ENCODE measurements around the gene TTLL7.

Gene TTLL7

DNA sequence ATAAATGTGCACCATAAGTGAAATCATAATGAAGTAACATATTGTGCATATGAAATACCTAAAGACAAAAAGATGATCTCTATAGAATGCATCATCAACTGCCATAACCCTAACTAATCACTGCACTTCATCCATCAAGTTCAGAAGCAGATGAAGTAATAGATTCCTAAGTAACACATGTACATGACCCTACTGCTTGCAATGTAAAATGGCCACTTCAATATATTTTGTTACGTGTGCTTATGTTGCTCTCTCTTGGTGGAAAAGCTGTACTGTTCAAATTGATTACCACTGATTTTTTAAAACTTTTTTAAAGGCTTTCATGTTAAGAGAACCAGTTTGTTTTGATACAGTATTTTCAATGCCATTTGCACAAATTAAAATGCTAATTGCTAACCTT lies 141.8 kb downstream of the TTLL7 start:
- DNase-seq (ENCODE audit: extremely low read depth, low read depth) = peak; percentile 10
- TF ChIP-seq, protein P1, sequence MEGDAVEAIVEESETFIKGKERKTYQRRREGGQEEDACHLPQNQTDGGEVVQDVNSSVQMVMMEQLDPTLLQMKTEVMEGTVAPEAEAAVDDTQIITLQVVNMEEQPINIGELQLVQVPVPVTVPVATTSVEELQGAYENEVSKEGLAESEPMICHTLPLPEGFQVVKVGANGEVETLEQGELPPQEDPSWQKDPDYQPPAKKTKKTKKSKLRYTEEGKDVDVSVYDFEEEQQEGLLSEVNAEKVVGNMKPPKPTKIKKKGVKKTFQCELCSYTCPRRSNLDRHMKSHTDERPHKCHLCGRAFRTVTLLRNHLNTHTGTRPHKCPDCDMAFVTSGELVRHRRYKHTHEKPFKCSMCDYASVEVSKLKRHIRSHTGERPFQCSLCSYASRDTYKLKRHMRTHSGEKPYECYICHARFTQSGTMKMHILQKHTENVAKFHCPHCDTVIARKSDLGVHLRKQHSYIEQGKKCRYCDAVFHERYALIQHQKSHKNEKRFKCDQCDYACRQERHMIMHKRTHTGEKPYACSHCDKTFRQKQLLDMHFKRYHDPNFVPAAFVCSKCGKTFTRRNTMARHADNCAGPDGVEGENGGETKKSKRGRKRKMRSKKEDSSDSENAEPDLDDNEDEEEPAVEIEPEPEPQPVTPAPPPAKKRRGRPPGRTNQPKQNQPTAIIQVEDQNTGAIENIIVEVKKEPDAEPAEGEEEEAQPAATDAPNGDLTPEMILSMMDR (IDR thresholded peaks at IDR 0.05; ENCODE audit: low read depth, low read length) = peak; percentile 47

DNA sequence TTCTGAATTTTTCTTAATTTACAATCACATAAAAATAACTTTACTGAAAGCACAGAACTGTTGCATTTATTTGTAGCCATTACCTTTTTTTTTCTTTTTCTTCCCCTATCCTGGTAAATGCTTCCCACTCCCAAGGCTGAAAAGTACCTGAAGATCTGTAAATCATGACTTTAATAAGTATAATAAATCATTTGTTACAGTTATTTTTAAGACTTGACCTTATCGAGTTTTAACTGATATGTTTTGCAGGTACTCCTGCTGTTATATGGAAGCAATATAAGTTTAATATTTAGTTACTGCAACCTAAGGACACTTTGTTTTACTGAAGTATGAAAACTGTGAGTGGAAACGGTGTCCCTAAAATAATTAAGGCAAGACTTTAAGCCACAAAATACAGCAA lies 142.6 kb downstream of the TTLL7 start:
- no peak for DNase-seq (ENCODE audit: extremely low read depth, low read depth)
- TF ChIP-seq, protein P1 (IDR thresholded peaks at IDR 0.05; ENCODE audit: low read depth, low read length) = no peak

DNA sequence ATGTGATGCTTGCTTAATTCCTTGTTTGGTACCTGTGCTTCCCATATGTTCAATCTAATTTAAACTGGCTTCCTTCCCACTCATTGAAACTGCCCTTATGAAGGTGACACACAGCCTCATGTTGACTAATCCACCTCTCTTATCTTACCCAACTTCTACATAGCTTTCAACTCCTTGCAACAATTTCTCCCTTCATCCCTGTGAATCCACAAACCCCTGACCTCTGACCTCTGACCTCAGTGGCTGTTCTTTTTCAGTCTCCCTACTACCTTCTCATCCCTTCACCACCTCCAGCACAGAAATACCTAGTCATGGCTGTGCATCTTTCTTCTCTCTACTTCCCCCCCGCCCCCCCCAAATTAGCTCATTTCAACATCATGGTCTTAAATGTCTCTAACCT lies 144.5 kb downstream of the TTLL7 start:
- TF ChIP-seq, protein P1 (IDR thresholded peaks at IDR 0.05; ENCODE audit: low read depth, low read length) = no peak
- no peak for DNase-seq (ENCODE audit: extremely low read depth, low read depth)

DNA sequence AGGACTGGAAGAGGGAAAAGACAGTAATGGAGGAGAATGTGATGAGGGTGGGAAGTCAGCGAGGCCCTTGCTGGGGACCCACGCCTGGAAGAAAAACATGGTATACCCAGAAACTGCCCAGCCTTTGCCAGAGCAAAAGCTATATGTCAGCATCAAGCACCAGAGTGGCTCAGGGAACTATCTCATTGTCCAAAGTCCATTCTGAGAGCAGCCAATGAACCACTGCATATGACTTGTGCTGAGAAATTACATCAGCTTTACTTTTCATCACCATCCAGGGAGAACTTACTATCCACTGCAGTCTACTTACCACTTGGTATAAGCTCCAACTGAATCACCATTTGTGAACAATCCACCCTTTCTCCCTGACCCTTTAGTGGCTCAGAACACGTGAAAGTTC lies 148.1 kb downstream of the TTLL7 start:
- no peak for DNase-seq (ENCODE audit: extremely low read depth, low read depth)
- TF ChIP-seq, protein P1 (IDR thresholded peaks at IDR 0.05; ENCODE audit: low read depth, low read length) = no peak

DNA sequence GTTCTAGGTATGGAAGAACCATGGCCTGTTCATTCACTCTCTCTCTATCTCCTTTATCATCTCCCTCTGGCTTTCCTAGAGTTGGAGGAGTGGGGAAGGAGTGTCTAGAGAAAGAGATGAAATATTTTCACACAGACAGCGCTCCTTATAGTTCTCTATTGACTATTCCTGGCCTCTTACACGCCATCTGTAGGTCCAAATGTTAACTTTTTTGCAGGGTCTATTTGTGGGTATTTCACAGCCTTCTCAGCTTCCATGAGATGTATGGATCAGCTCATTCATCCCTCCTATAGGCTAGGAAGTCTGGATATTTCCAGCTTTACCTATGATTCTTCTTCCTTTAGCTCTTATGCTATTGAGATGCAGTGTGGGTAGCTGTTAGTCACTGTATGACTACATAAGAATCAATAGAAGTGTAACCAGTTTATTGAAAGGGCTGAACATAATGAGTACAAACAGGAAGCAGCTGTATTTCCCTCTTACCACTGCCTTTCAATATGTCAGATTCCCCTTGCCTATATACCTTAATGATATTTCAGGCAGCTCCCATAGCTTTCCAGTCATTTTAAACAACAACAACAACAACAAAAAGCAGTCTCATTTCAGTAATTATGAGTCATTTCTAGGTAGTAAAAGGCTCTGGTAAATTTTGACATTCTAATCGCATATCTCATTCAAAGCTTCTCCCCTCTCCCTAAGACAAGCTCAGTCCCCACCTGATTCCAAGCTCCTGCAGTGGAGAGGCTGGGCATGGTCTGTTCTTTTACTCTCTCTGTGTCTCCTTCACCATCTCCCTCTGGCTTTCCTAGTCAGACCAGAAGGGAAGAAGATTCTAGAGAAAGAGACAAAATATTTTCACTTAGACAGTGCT lies 149.5 kb downstream of the TTLL7 start:
- DNase-seq (ENCODE audit: extremely low read depth, low read depth) = no peak
- TF ChIP-seq, protein P1 (IDR thresholded peaks at IDR 0.05; ENCODE audit: low read depth, low read length) = no peak

DNA sequence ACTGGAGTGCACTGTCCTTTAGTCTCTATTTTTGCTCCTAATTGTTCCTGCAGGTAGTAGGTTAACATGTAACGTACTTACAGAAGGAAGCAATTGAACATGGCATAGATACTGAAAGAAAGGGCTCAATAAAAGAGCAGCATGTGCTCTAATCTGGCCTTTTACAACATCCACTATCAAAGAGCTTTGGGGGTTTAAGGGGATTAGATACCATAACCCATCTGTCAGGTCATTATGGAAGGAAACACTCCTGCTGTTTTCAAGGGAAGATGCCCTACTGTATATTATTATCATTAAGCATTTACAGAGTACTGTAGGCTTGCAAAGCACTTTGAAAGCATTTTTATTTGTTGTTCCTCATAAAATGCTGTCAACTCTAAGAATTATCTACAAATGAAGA lies 152.8 kb downstream of the TTLL7 start:
- TF ChIP-seq, protein P1 (IDR thresholded peaks at IDR 0.05; ENCODE audit: low read depth, low read length) = no peak
- DNase-seq (ENCODE audit: extremely low read depth, low read depth) = no peak

DNA sequence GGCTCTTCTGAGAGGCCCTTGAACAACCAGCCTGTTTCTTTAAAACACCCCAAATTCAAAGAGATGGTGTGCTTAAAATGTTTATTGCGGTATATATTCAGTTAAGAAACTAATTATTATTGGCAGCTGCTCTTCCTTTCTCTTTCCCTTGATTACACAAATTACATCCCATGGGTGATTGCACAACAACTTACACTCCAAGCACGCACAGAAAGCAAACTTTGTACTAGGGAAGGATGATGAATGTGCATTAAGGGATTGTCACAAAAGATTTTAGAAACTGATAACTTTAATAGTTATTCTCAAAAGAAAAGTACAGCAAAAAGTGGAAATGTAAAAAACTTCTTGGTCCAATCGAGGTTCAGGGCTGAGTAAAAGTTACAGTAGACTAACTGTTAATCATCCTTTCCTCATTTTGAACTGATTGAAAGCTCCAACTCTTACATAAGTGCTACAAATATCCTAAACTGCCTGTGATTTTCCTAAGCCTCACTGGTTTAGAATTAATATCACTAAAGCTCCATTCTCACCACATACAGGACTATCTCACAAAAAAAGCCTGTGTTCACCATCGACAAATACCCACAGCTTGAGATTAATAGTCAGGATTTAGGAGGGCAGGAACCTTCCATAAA lies 153.4 kb downstream of the TTLL7 start:
- peak; percentile 42 for DNase-seq (ENCODE audit: extremely low read depth, low read depth)
- TF ChIP-seq, protein P1 (IDR thresholded peaks at IDR 0.05; ENCODE audit: low read depth, low read length) = no peak

Data from AG09319 (cell line).